Adrenal gland (tissue), 5 donors: Measurements from ENCODE around the gene F12.

Source experiments
- POLR2A ChIP-seq, 2 donors: fragments of 450-650 bp; IDR thresholded peaks; one replicate each; pipeline ENCODE4 v1.6.1; 2017; ENCODE audit warnings: antibody characterized with exemption in 2 of 2, mild to moderate bottlenecking in 2 of 2, moderate library complexity in 1 of 2
- TF ChIP-seq, protein P1 (sequence below), 6 experiments: fragments of 450-650 bp in 4 of 6; fragments of 200-600 bp in 2 of 6; sonication (generic) in 1 of 6; IDR thresholded peaks; 1 replicate in 5 of 6; 2 replicates in 1 of 6; pipeline versions ENCODE4 v1.5.1 to v1.8.0; 2016 to 2021; ENCODE audit warnings: antibody characterized with exemption in 6 of 6, mild to moderate bottlenecking in 2 of 6, moderate library complexity in 1 of 6
- donor health status: DM: no; HTN: no; CAD: no.

DNA sequence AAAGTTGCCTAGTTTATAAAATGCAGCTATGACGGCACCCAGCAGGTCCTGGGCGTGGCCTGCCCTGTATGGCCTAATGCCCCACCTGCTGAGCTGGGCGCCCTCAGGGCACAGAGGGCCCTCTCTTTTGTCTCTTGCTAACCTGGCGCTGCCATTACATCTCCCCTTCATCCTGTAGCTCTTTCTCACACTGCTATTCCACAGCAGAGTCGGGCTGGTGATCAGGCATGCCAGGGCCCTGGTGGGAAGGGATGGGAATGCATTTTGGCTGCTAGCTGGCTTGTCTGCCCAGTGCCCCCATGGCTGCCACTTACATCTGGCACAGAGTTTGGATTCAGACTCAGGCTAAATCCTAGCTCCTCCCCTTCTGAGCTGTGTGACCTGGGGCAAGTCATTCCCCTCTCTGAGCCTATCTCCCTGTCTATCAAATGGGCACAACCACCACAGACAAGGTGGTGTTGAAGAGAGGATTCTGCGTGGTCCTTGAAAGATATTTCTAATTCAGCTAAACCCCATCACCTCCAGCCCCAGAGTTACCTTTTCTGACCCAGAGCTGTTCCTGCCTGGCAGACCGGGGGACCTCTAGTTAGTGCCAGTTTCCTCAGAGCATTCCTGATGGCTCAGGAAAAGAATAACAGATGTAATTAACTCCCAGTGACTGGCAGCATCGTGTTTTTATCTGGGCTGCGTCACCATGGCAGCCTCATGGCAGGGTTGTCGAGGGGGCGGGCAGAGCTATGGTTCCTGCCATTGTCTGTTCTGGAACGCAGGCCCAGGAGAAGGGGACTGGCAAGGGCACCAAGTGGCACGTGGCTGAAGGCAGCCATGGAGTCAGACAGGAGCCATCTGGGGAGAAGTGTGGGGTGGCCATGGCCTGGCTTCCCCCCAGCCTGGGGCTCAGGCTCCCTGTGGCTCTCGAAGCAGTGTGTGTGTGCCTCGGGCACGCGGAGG, 43.6 kb upstream of the F12 start:
- TF ChIP-seq, protein P1, sequence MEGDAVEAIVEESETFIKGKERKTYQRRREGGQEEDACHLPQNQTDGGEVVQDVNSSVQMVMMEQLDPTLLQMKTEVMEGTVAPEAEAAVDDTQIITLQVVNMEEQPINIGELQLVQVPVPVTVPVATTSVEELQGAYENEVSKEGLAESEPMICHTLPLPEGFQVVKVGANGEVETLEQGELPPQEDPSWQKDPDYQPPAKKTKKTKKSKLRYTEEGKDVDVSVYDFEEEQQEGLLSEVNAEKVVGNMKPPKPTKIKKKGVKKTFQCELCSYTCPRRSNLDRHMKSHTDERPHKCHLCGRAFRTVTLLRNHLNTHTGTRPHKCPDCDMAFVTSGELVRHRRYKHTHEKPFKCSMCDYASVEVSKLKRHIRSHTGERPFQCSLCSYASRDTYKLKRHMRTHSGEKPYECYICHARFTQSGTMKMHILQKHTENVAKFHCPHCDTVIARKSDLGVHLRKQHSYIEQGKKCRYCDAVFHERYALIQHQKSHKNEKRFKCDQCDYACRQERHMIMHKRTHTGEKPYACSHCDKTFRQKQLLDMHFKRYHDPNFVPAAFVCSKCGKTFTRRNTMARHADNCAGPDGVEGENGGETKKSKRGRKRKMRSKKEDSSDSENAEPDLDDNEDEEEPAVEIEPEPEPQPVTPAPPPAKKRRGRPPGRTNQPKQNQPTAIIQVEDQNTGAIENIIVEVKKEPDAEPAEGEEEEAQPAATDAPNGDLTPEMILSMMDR (IDR thresholded peaks at IDR 0.05), result no peak
- no peak for TF ChIP-seq POLR2A (IDR thresholded peaks at IDR 0.05)
